SK-N-SH (cell line): ENCODE data around the gene SND1.

Experiments
- EP300 ChIP-seq, 2 experiments: IDR thresholded peaks; 2 replicates each; pipeline versions ENCODE4 v1.4.0 to v1.6.1; 2012; ENCODE audit warnings: borderline replicate concordance in 1 of 2, low read depth in 1 of 2, low read length in 1 of 2
- EZH2phosphoT487 ChIP-seq: fragments of 200-600 bp; sonication (generic); IDR thresholded peaks from 2 replicates; pipeline ENCODE4 v1.6.1; 2017; ENCODE audit warnings: low read depth, mixed run types, mild to moderate bottlenecking, antibody characterized with exemption, moderate library complexity, borderline replicate concordance
- POLR2AphosphoS5 ChIP-seq: IDR thresholded peaks from 2 replicates; pipeline ENCODE4 v1.6.1; 2012; ENCODE audit warnings: low read depth, low read length
- SIN3A ChIP-seq: IDR thresholded peaks from 2 replicates; pipeline ENCODE4 v1.6.1; 2012; ENCODE audit warnings: low read depth, mild to moderate bottlenecking, low read length, moderate library complexity, borderline replicate concordance
- TEAD4 ChIP-seq: IDR thresholded peaks from 2 replicates; pipeline ENCODE4 v1.4.0; 2012; ENCODE audit warnings: mild to moderate bottlenecking, borderline replicate concordance; ENCODE audit not compliant: insufficient read depth
- YY1 ChIP-seq: IDR thresholded peaks from 2 replicates; pipeline ENCODE4 v1.4.0; 2012; ENCODE audit warnings: low read depth, mild to moderate bottlenecking
- TF ChIP-seq, protein P1 (sequence below): fragments of 200-600 bp; sonication (generic); IDR thresholded peaks from 2 replicates; pipeline ENCODE4 v1.6.1; 2017; ENCODE audit warnings: antibody characterized with exemption, mild to moderate bottlenecking, moderate library complexity
- TF ChIP-seq, protein P2 (sequence below): IDR thresholded peaks from 2 replicates; pipeline ENCODE4 v1.4.0; 2012; ENCODE audit warnings: low read depth

DNA sequence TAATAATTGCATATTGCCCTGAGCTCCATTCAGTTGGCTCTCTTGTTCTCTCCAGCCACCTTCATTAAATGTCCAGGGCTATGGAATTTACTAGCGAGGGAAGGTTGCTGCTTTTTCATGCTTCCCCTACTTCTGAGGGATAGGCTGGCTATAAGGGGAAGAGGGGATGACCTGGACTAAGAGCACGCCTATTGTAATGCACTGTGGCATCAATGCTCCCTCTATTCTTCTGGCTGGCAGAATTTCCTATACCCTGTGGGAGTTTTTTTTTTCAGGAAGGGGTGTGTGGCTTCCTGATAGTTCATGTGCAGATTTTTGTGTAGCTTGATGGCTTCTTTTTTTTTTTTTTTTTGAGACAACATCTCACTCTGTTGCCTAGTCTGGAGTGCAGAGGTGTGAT is 155.8 kb downstream of the SND1 start:
- TF ChIP-seq, protein P1, sequence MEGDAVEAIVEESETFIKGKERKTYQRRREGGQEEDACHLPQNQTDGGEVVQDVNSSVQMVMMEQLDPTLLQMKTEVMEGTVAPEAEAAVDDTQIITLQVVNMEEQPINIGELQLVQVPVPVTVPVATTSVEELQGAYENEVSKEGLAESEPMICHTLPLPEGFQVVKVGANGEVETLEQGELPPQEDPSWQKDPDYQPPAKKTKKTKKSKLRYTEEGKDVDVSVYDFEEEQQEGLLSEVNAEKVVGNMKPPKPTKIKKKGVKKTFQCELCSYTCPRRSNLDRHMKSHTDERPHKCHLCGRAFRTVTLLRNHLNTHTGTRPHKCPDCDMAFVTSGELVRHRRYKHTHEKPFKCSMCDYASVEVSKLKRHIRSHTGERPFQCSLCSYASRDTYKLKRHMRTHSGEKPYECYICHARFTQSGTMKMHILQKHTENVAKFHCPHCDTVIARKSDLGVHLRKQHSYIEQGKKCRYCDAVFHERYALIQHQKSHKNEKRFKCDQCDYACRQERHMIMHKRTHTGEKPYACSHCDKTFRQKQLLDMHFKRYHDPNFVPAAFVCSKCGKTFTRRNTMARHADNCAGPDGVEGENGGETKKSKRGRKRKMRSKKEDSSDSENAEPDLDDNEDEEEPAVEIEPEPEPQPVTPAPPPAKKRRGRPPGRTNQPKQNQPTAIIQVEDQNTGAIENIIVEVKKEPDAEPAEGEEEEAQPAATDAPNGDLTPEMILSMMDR: no peak
- TF ChIP-seq EZH2phosphoT487 (no peak), POLR2AphosphoS5 (no peak), TEAD4 (no peak), SIN3A (no peak), YY1 (no peak), EP300 (IDR thresholded peaks at IDR 0.05; ENCODE audit: borderline replicate concordance in 1 of 2, low read depth in 1 of 2, low read length in 1 of 2) (no peak)
- TF ChIP-seq, protein P2, sequence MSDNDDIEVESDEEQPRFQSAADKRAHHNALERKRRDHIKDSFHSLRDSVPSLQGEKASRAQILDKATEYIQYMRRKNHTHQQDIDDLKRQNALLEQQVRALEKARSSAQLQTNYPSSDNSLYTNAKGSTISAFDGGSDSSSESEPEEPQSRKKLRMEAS: no peak
